IPS DF 6.9 (cell line): ENCODE results near the gene XPR1.
"Not testable (repeated sequence)": the region's sequence is repeated elsewhere in the genome, so short reads cannot be mapped to it uniquely, and the experiment has no call there.

Experiments used
- DNase-seq: peaks from one replicate; pipeline ENCODE4 v3.0.0-alpha.2; 2013; ENCODE audit warnings: low read depth, low spot score
- H3K27ac ChIP-seq: one replicate; pipeline ENCODE4 v1.5.1; 2013; ENCODE audit warnings: low read length, control low read depth
- H3K27me3 ChIP-seq: 2 replicates; pipeline ENCODE4 v1.6.1; 2013; ENCODE audit warnings: mild to moderate bottlenecking, low read length; ENCODE audit not compliant: control insufficient read depth, insufficient read depth
- H3K36me3 ChIP-seq: 2 replicates; pipeline ENCODE4 v1.6.1; 2013; ENCODE audit warnings: low read length; ENCODE audit not compliant: control insufficient read depth, insufficient read depth
- H3K4me1 ChIP-seq: 2 replicates; pipeline ENCODE4 v1.6.1; 2013; ENCODE audit warnings: low read length; ENCODE audit not compliant: control insufficient read depth, insufficient read depth
- H3K4me3 ChIP-seq: 2 replicates; pipeline ENCODE4 v1.5.1; 2013; ENCODE audit warnings: mild to moderate bottlenecking, low read length
- H3K9me3 ChIP-seq: 2 replicates; pipeline ENCODE4 v1.6.1; 2013; ENCODE audit warnings: low read length, inconsistent platforms; ENCODE audit not compliant: control insufficient read depth, insufficient read depth
- WGBS: extraction: QIAGEN DNeasy Blood & Tissue Kit; methylation state at CpG from one replicate; pipeline ENCODE4 v1.1.7; 2013; ENCODE audit warnings: mixed read lengths, missing lambda C conversion rate; ENCODE audit not compliant: insufficient read length, insufficient coverage; 5-methylcytosine and 5-hydroxymethylcytosine counted together

XPR1 gene

GRCh38 chr1:180722586-180722985 lies 90.8 kb downstream of the XPR1 start:
- Histone ChIP-seq H3K36me3 (no peaks in the 10 kb centered on the region), H3K27me3 (no peaks in the 10 kb centered on the region), H3K4me3 (no peak overlapping the region), H3K9me3 (no peaks in the 10 kb centered on the region), H3K27ac (no peak overlapping the region), H3K4me1 (no peaks in the 10 kb centered on the region; the same call in 1 of the 2 replicates)
- WGBS, result no CpG with 5 or more reads among the region's 1 CpG
- no peak for DNase-seq

GRCh38 chr1:180724055-180724454 lies 92.2 kb downstream of the XPR1 start:
- Histone ChIP-seq H3K4me1 (no peaks in the 10 kb centered on the region; the same call in 1 of the 2 replicates), H3K27ac (no peak overlapping the region), H3K36me3 (no peaks in the 10 kb centered on the region), H3K4me3 (no peak overlapping the region), H3K27me3 (no peaks in the 10 kb centered on the region), H3K9me3 (no peaks in the 10 kb centered on the region)
- WGBS, result no CpG with 5 or more reads among the region's 1 CpG
- DNase-seq, result no peak

GRCh38 chr1:180726024-180726423 lies 94.2 kb downstream of the XPR1 start:
- not testable (repeated sequence) for H3K9me3 ChIP-seq, H3K27ac ChIP-seq, H3K36me3 ChIP-seq, H3K4me1 ChIP-seq, DNase-seq, H3K4me3 ChIP-seq, H3K27me3 ChIP-seq
- WGBS, result no CpG with 5 or more reads among the region's 6 CpGs

DNA sequence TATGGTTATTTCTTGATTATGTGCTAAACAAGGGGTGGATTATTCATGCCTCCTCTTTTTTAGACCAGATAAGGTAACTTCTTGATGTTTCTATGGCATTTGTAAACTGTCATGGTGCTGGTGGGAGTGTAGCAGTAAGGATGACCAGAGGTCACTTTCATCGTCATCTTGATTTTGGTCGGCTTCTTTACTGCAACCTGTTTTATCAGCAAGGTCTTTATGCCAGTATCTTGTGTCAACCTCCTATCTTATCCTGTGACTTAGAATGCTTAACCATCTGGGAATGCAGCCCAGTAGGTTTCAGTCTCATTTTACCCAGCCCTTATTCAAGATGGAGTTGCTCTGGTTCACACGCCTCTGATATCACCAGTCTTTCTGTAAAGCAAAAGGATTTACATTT lies 95.9 kb downstream of the XPR1 start:
- WGBS, result no CpG with 5 or more reads among the region's 3 CpGs
- H3K9me3 ChIP-seq, H3K4me1 ChIP-seq, DNase-seq, H3K4me3 ChIP-seq, H3K36me3 ChIP-seq, H3K27ac ChIP-seq, H3K27me3 ChIP-seq: not testable (repeated sequence)

GRCh38 chr1:180728472-180729106 lies 96.8 kb downstream of the XPR1 start:
- DNase-seq, result no peak
- H3K27me3 ChIP-seq, result no peaks in the 10 kb centered on the region
- no peaks in the 10 kb centered on the region for H3K36me3 ChIP-seq
- H3K27ac ChIP-seq, result no peak overlapping the region
- H3K9me3 ChIP-seq, result no peaks in the 10 kb centered on the region; the same call in 1 of the 2 replicates
- no peak overlapping the region for H3K4me3 ChIP-seq
- no peaks in the 10 kb centered on the region; the same call in 1 of the 2 replicates for H3K4me1 ChIP-seq
- no CpG with 5 or more reads among the region's 4 CpGs for WGBS

GRCh38 chr1:180731131-180731530 lies 99.3 kb downstream of the XPR1 start:
- no peak overlapping the region for H3K4me3 ChIP-seq
- no peak overlapping the region for H3K27ac ChIP-seq
- H3K9me3 ChIP-seq, result no peaks in the 10 kb centered on the region; the same call in 1 of the 2 replicates
- no peaks in the 10 kb centered on the region; the same call in 1 of the 2 replicates for H3K4me1 ChIP-seq
- WGBS, result no CpG with 5 or more reads among the region's 4 CpGs
- H3K36me3 ChIP-seq, result no peaks in the 10 kb centered on the region
- H3K27me3 ChIP-seq, result no peaks in the 10 kb centered on the region
- DNase-seq, result no peak

- no CpG with 5 or more reads among the region's 14 CpGs for WGBS
- no peaks in the 10 kb centered on the region; the same call in 1 of the 2 replicates for H3K9me3 ChIP-seq
These were observed 101.0 kb downstream of the XPR1 start for GRCh38 chr1:180732866-180733265.

DNA sequence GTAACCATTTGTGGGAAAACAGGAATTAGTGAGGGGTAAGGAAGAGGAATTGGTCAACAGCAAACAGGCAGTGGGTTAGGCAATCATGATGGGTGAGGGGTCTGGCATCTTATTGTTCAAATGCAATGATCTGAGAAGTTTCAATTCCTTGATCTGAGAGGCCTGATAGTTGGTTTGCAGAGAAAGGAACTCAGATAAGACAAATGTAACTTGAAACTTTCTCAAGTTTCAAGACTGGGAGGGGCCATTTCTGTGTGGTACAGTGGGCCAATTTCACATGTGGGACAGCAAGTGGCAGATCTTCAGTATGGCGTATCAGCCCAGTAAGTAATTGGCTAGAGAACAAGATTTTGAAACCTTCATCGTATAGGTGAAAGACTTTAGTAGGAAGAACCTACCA lies 102.5 kb downstream of the XPR1 start:
- Histone ChIP-seq H3K36me3 (no peaks in the 10 kb centered on the region), H3K4me3 (no peak overlapping the region), H3K9me3 (no peaks in the 10 kb centered on the region; the same call in 1 of the 2 replicates), H3K27ac (no peak overlapping the region), H3K4me1 (no peaks in the 10 kb centered on the region), H3K27me3 (no peaks in the 10 kb centered on the region)
- no CpG with 5 or more reads among the region's 2 CpGs for WGBS
- DNase-seq, result no peak

More at GRCh38 chr1:180732866-180733265, 101.0 kb downstream of the XPR1 start:
- Histone ChIP-seq H3K27ac (no peak overlapping the region), H3K27me3 (no peaks in the 10 kb centered on the region), H3K36me3 (no peaks in the 10 kb centered on the region), H3K4me3 (no peak overlapping the region), H3K4me1 (no peaks in the 10 kb centered on the region)
- DNase-seq, result no peak

- Histone ChIP-seq H3K4me3 (no peak overlapping the region), H3K9me3 (no peaks in the 10 kb centered on the region), H3K36me3 (no peaks in the 10 kb centered on the region), H3K27ac (no peak overlapping the region), H3K4me1 (no peaks in the 10 kb centered on the region), H3K27me3 (no peaks in the 10 kb centered on the region)
- DNase-seq, result no peak
These were observed 110.8 kb downstream of the XPR1 start for GRCh38 chr1:180742663-180743062.

GRCh38 chr1:180743868-180744267 lies 112.0 kb downstream of the XPR1 start:
- Histone ChIP-seq H3K36me3 (no peaks in the 10 kb centered on the region), H3K27ac (no peak overlapping the region), H3K4me1 (no peaks in the 10 kb centered on the region), H3K27me3 (no peaks in the 10 kb centered on the region), H3K4me3 (no peak overlapping the region), H3K9me3 (no peaks in the 10 kb centered on the region)
- no peak for DNase-seq

DNA sequence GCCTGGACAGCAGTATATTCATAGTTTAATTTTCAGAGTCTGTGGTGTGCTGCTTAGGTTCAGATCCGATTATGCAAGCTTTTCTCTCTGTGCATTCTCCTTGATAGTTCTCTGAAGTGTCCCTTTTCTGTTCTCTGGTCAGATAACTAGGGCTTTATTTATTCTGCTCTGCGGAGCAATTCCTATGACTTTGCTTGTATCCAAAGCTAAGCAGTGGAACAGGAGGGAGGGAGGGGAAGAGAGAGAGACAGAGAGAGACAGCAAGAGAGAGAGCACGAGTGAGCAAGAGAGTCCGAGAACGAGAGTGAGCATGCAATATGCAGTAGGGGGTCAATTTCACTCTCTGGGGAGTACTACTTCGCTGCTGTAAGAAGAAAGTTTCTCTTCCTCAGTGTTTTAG lies 113.3 kb downstream of the XPR1 start:
- H3K9me3 ChIP-seq, result no peaks in the 10 kb centered on the region
- no peaks in the 10 kb centered on the region for H3K4me1 ChIP-seq
- H3K27ac ChIP-seq, result no peak overlapping the region
- H3K27me3 ChIP-seq, result no peaks in the 10 kb centered on the region
- H3K4me3 ChIP-seq, result no peak overlapping the region
- WGBS, result no CpG with 5 or more reads among the region's 6 CpGs
- DNase-seq, result no peak
- H3K36me3 ChIP-seq, result no peaks in the 10 kb centered on the region
